HG02885 (cell line): Measurements from ENCODE around the gene IFT80.
"Not testable (repeated sequence)": the region's sequence is repeated elsewhere in the genome, so short reads cannot be mapped to it uniquely, and the experiment has no call there.

Source experiments
- ATAC-seq: cut with Tn5 transposase; IDR thresholded peaks from one replicate; pipeline ENCODE4 v1.9.1; 2021; ENCODE audit warnings: mild to moderate bottlenecking; ENCODE audit not compliant: unreplicated experiment, poor library complexity

Gene IFT80

GRCh38 chr3:160286231-160286630 lies 112.8 kb downstream of the IFT80 start:
- no peak for ATAC-seq

- no peak for ATAC-seq
Observed at GRCh38 chr3:160280836-160281235, 118.2 kb downstream of the IFT80 start.

GRCh38 chr3:160279657-160280056 lies 119.4 kb downstream of the IFT80 start:
- no peak for ATAC-seq

- no peak for ATAC-seq
Observed at GRCh38 chr3:160278210-160278609, 120.8 kb downstream of the IFT80 start.

- no peak for ATAC-seq
Observed at GRCh38 chr3:160265088-160265487, 133.9 kb downstream of the IFT80 start.

- no peak for ATAC-seq
Observed at GRCh38 chr3:160260587-160261270, 138.3 kb downstream of the IFT80 start.

- ATAC-seq, result no peak
Observed at GRCh38 chr3:160259589-160259988, 139.4 kb downstream of the IFT80 start.

- no peak for ATAC-seq
Observed at GRCh38 chr3:160257606-160258005, 141.4 kb downstream of the IFT80 start.

GRCh38 chr3:160253298-160253697 lies 145.7 kb downstream of the IFT80 start:
- ATAC-seq, result no peak

- ATAC-seq, result no peak
Observed at GRCh38 chr3:160247766-160248165, 151.3 kb downstream of the IFT80 start.

- ATAC-seq, result no peak
Observed at GRCh38 chr3:160245261-160245800, 153.7 kb downstream of the IFT80 start.

- not testable (repeated sequence) for ATAC-seq
Observed at GRCh38 chr3:160240719-160241118, 158.3 kb downstream of the IFT80 start.

- ATAC-seq, result no peak
Observed at GRCh38 chr3:160232014-160232413, 167.0 kb downstream of the IFT80 start.

- ATAC-seq, result no peak
Observed at GRCh38 chr3:160227419-160227818, 171.6 kb downstream of the IFT80 start.

- peak; percentile 37 for ATAC-seq
Observed at GRCh38 chr3:160226026-160226907, 172.8 kb downstream of the IFT80 start.

GRCh38 chr3:160225176-160226025 lies 173.6 kb downstream of the IFT80 start, which contains the start of gene C3orf80:
Gene C3orf80 (plus strand): TSS chr3:160225422. CDS start chr3:160225636, 214 bp downstream.
- peak; percentile 89 for ATAC-seq

- no peak for ATAC-seq
Observed at GRCh38 chr3:160224811-160225175, 174.2 kb downstream of the IFT80 start.

- no peak for ATAC-seq
Observed at GRCh38 chr3:160224256-160224655, 174.8 kb downstream of the IFT80 start.

GRCh38 chr3:160221019-160221418 lies 178.0 kb downstream of the IFT80 start:
- ATAC-seq, result no peak

- ATAC-seq, result no peak
Observed at GRCh38 chr3:160220038-160220437, 179.0 kb downstream of the IFT80 start.
